Measurements from ENCODE around the gene MID1. TPM values are rescaled to one million over a fixed set of nuclear protein-coding genes. Genes with fewer than 3 reads are reported as not detected.

Gene MID1
- total RNA-seq, 1 donor from 2014 or later, result 13.9 TPM

DNA sequence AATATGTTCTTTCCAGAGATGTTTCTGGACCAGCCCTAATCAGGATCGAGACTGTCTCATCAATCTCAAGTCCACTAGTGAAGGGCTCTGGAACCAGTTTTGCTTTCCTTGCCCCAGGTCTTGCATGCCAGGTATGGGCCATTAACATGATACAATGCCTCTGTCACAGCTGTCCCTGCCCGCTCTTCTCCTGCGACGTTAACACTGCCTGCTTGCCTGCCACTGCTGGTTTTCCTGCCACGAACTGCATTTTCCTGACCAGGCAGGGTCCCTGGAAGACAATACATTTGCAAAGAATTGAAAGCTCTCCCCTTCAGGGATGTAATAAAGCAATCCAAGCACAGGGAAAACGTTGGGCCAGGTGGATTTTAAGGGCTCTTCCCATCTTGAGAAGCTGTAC lies 200.3 kb downstream of the MID1 start:
- H3K36me3 Mint-ChIP-seq (ENCODE audit: low read depth), result no peaks in the 10 kb centered on the region
- no peak for TF ChIP-seq CTCF (IDR thresholded peaks at IDR 0.05)
- no peak overlapping the region for H3K27ac Mint-ChIP-seq (ENCODE audit: unreplicated experiment)
- no peak for DNase-seq (ENCODE audit: low spot score)
- no peak overlapping the region for H3K4me3 Mint-ChIP-seq (ENCODE audit: unreplicated experiment)
- peaks cover 10% of the 10 kb centered on the region for H3K4me1 Mint-ChIP-seq (ENCODE audit: low read depth)
- no peaks in the 10 kb centered on the region for H3K27me3 Mint-ChIP-seq (ENCODE audit: low read depth)
- peaks cover 26% of the 10 kb centered on the region for H3K9me3 Mint-ChIP-seq (ENCODE audit: low read depth)

DNA sequence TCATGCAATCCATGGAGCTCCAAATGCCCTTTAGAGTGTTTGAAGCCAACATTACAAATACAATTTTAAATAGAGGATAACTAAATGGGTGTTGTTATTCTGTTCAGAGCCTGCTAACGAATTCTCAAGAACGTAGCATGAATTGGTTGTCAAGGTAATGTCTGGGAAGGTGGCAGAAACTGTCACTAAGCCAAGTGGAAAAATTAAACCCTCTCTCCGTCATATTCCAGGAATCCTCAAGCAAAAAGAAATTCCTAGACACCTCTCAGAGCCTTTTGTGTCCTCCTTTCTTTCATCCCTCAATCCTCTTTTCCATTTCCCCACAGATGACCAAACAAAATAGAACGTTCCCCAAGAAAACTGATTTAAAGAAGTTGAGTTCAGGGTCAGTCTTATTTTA lies 204.0 kb downstream of the MID1 start:
- no peak for DNase-seq (ENCODE audit: low spot score)
- TF ChIP-seq CTCF (IDR thresholded peaks at IDR 0.05), result no peak
- Mint-ChIP-seq H3K36me3 (ENCODE audit: low read depth) (no peaks in the 10 kb centered on the region), H3K4me3 (ENCODE audit: unreplicated experiment) (no peak overlapping the region), H3K27ac (ENCODE audit: unreplicated experiment) (no peak overlapping the region), H3K27me3 (ENCODE audit: low read depth) (no peaks in the 10 kb centered on the region), H3K9me3 (ENCODE audit: low read depth) (peaks cover 12% of the 10 kb centered on the region), H3K4me1 (ENCODE audit: low read depth) (peaks cover 15% of the 10 kb centered on the region)

DNA sequence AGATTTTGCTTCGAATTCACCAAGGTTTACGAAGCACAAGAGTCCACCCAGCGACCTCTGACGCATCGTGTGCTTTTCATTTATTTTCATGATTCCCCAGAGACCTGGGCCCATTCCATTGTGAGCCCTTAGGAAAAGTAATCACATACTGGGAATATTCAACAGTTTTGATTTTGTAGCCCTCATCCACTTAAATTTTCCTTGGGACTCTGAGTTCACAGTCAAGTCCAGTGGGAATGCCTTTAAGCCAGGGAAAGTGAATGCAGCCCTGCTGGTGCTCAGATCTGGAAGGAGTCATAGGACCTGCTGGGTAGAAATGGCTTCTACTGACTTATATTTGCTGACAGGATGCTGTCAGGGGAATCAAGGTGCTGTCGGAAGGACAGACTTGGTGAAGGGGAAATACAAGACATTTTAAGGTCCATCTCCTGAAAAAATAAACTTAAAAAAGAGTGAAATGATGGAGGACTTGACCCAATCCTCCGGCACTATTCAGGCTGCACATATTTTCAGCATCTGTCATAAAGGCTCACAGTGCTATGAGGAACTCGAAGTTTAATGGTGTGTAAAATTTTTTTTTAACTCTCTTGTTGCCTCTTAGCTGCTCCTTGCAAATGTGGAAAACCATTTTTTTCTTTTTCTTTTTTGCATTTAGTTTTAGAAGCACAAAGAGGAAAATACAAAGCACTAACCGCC lies 204.9 kb downstream of the MID1 start:
- H3K27ac Mint-ChIP-seq (ENCODE audit: unreplicated experiment), result peak overlapping the region; percentile 81
- H3K9me3 Mint-ChIP-seq (ENCODE audit: low read depth), result peaks cover 12% of the 10 kb centered on the region
- no peak for DNase-seq (ENCODE audit: low spot score)
- no peaks in the 10 kb centered on the region for H3K27me3 Mint-ChIP-seq (ENCODE audit: low read depth)
- no peak for TF ChIP-seq CTCF (IDR thresholded peaks at IDR 0.05)
- H3K4me1 Mint-ChIP-seq (ENCODE audit: low read depth), result peaks cover 15% of the 10 kb centered on the region
- H3K4me3 Mint-ChIP-seq (ENCODE audit: unreplicated experiment), result no peak overlapping the region
- H3K36me3 Mint-ChIP-seq (ENCODE audit: low read depth), result no peaks in the 10 kb centered on the region

GRCh38 chrX:10414862-10415261 lies 205.5 kb downstream of the MID1 start:
- Mint-ChIP-seq H3K27me3 (ENCODE audit: low read depth) (no peaks in the 10 kb centered on the region), H3K36me3 (ENCODE audit: low read depth) (no peaks in the 10 kb centered on the region), H3K4me1 (ENCODE audit: low read depth) (peaks cover 15% of the 10 kb centered on the region), H3K4me3 (ENCODE audit: unreplicated experiment) (no peak overlapping the region), H3K27ac (ENCODE audit: unreplicated experiment) (no peak overlapping the region), H3K9me3 (ENCODE audit: low read depth) (peaks cover 12% of the 10 kb centered on the region)
- DNase-seq (ENCODE audit: low spot score), result no peak
- TF ChIP-seq CTCF (IDR thresholded peaks at IDR 0.05), result no peak

GRCh38 chrX:10414156-10414824 lies 206.1 kb downstream of the MID1 start:
- peaks cover 15% of the 10 kb centered on the region for H3K4me1 Mint-ChIP-seq (ENCODE audit: low read depth)
- DNase-seq (ENCODE audit: low spot score), result no peak

More at GRCh38 chrX:10414156-10414824, 206.1 kb downstream of the MID1 start:
- H3K27ac Mint-ChIP-seq (ENCODE audit: unreplicated experiment), result no peak overlapping the region
- no peaks in the 10 kb centered on the region for H3K36me3 Mint-ChIP-seq (ENCODE audit: low read depth)
- H3K9me3 Mint-ChIP-seq (ENCODE audit: low read depth), result peaks cover 9% of the 10 kb centered on the region
- TF ChIP-seq CTCF (IDR thresholded peaks at IDR 0.05), result no peak
- no peak overlapping the region for H3K4me3 Mint-ChIP-seq (ENCODE audit: unreplicated experiment)
- no peaks in the 10 kb centered on the region for H3K27me3 Mint-ChIP-seq (ENCODE audit: low read depth)

Measured in chondrocyte (in vitro differentiated cells).